ENCODE results near the gene PTPRK.

Gene PTPRK

GRCh38 chr6:128068119-128068479 is 452.3 kb downstream of the PTPRK start:
- Histone ChIP-seq H3K4me2 (ENCODE audit: low read length) (no peak overlapping the region), H3K9me2 (ENCODE audit: low read depth, low read length) (no peaks in the 10 kb centered on the region), H3K4me1 (ENCODE audit: insufficient read depth, low read length, severe bottlenecking) (no peaks in the 10 kb centered on the region), H4K20me1 (ENCODE audit: insufficient read depth, low read length) (no peaks in the 10 kb centered on the region), H3F3A (ENCODE audit: insufficient read depth, low read length) (no peaks in the 10 kb centered on the region), H3K27ac (ENCODE audit: low read depth, low read length, poor library complexity, severe bottlenecking) (no peak overlapping the region), H3K4me3 (ENCODE audit: low read depth, low read length, poor library complexity, severe bottlenecking) (no peak overlapping the region), H3K27me3 (ENCODE audit: insufficient read depth, low read length) (no peaks in the 10 kb centered on the region), H3K36me3 (ENCODE audit: insufficient read depth, low read length) (no peaks in the 10 kb centered on the region), H2AFZ (ENCODE audit: low read length) (no peak overlapping the region), H3K9ac (ENCODE audit: low read length) (no peak overlapping the region), H3K9me3 (ENCODE audit: low read length) (no peaks in the 10 kb centered on the region), H3K79me2 (ENCODE audit: insufficient read depth, low read length) (no peaks in the 10 kb centered on the region)
- no peak for TF ChIP-seq EZH2 (IDR thresholded peaks at IDR 0.05; ENCODE audit: borderline replicate concordance, low read length)
- TF ChIP-seq, protein P1, sequence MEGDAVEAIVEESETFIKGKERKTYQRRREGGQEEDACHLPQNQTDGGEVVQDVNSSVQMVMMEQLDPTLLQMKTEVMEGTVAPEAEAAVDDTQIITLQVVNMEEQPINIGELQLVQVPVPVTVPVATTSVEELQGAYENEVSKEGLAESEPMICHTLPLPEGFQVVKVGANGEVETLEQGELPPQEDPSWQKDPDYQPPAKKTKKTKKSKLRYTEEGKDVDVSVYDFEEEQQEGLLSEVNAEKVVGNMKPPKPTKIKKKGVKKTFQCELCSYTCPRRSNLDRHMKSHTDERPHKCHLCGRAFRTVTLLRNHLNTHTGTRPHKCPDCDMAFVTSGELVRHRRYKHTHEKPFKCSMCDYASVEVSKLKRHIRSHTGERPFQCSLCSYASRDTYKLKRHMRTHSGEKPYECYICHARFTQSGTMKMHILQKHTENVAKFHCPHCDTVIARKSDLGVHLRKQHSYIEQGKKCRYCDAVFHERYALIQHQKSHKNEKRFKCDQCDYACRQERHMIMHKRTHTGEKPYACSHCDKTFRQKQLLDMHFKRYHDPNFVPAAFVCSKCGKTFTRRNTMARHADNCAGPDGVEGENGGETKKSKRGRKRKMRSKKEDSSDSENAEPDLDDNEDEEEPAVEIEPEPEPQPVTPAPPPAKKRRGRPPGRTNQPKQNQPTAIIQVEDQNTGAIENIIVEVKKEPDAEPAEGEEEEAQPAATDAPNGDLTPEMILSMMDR (IDR thresholded peaks at IDR 0.05; ENCODE audit: low read length), result no peak

GRCh38 chr6:128067446-128068118 is 452.8 kb downstream of the PTPRK start:
- Histone ChIP-seq H3K36me3 (ENCODE audit: insufficient read depth, low read length) (no peaks in the 10 kb centered on the region), H3K4me1 (ENCODE audit: insufficient read depth, low read length, severe bottlenecking) (no peaks in the 10 kb centered on the region), H3K9me2 (ENCODE audit: low read depth, low read length) (no peaks in the 10 kb centered on the region), H4K20me1 (ENCODE audit: insufficient read depth, low read length) (no peaks in the 10 kb centered on the region), H3K27me3 (ENCODE audit: insufficient read depth, low read length) (no peaks in the 10 kb centered on the region), H2AFZ (ENCODE audit: low read length) (no peak overlapping the region), H3K4me3 (ENCODE audit: low read depth, low read length, poor library complexity, severe bottlenecking) (no peak overlapping the region), H3F3A (ENCODE audit: insufficient read depth, low read length) (no peaks in the 10 kb centered on the region), H3K9me3 (ENCODE audit: low read length) (no peaks in the 10 kb centered on the region), H3K9ac (ENCODE audit: low read length) (no peak overlapping the region), H3K4me2 (ENCODE audit: low read length) (no peak overlapping the region), H3K27ac (ENCODE audit: low read depth, low read length, poor library complexity, severe bottlenecking) (no peak overlapping the region), H3K79me2 (ENCODE audit: insufficient read depth, low read length) (no peaks in the 10 kb centered on the region)
- TF ChIP-seq, protein P1 (IDR thresholded peaks at IDR 0.05; ENCODE audit: low read length), result no peak
- TF ChIP-seq EZH2 (IDR thresholded peaks at IDR 0.05; ENCODE audit: borderline replicate concordance, low read length), result no peak

DNA sequence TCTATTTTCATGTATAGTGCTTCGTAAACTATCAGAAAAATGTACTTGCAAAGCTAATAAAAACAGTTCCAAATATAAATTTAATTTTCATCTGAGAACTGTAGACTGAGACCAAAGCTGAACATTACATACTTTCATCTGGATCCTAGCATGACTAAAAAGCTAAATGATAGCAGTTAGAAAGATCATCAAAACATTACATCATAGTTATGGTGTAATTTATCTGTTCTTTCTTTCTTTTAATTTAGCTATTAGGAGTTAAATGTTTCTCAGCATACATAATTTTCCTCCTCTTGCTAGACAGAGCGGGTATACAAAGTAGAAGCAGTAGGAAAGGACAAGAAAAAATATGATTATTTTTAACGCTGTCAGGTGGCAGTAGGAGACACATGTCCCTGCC is 455.3 kb downstream of the PTPRK start:
- Histone ChIP-seq H3K36me3 (ENCODE audit: insufficient read depth, low read length) (no peaks in the 10 kb centered on the region), H3K27ac (ENCODE audit: low read depth, low read length, poor library complexity, severe bottlenecking) (no peak overlapping the region), H3K9ac (ENCODE audit: low read length) (no peak overlapping the region), H3K9me2 (ENCODE audit: low read depth, low read length) (no peaks in the 10 kb centered on the region), H3K79me2 (ENCODE audit: insufficient read depth, low read length) (no peaks in the 10 kb centered on the region), H3K4me1 (ENCODE audit: insufficient read depth, low read length, severe bottlenecking) (no peaks in the 10 kb centered on the region), H3F3A (ENCODE audit: insufficient read depth, low read length) (no peaks in the 10 kb centered on the region), H3K4me3 (ENCODE audit: low read depth, low read length, poor library complexity, severe bottlenecking) (no peak overlapping the region), H4K20me1 (ENCODE audit: insufficient read depth, low read length) (no peaks in the 10 kb centered on the region), H3K4me2 (ENCODE audit: low read length) (no peak overlapping the region), H3K9me3 (ENCODE audit: low read length) (no peaks in the 10 kb centered on the region), H3K27me3 (ENCODE audit: insufficient read depth, low read length) (no peaks in the 10 kb centered on the region), H2AFZ (ENCODE audit: low read length) (no peak overlapping the region)
- TF ChIP-seq, protein P1 (IDR thresholded peaks at IDR 0.05; ENCODE audit: low read length), result no peak
- TF ChIP-seq EZH2 (IDR thresholded peaks at IDR 0.05; ENCODE audit: borderline replicate concordance, low read length), result no peak
